Panc1 (cell line): Measurements from ENCODE around the gene BCLAF1. TPM values are rescaled to one million over a fixed set of nuclear protein-coding genes. Genes with fewer than 3 reads are reported as not detected.
"Not testable (repeated sequence)": the region's sequence is repeated elsewhere in the genome, so short reads cannot be mapped to it uniquely, and the experiment has no call there.

Experiments
- ATAC-seq: fragments of 200-7000 bp; cut with Tn5 transposase; 2 replicates; pipeline ENCODE4 v1.9.1; 2020; ENCODE audit warnings: mild to moderate bottlenecking, moderate library complexity
- BruUV-seq: library from RNA; stranded (reverse); fragments of 400-500 nt; replicated peaks from 2 replicates; lab custom pipeline; 2021; lab: Mats Ljungman, UMichigan
- CTCF ChIA-PET: fragments of 300-600 bp; sonication (Branson Sonifier 250); formaldehyde crosslinking; loops from one replicate; lab custom pipeline; 2022; ENCODE audit warnings: antibody characterized with exemption; lab: Charles Lee
- POLR2A ChIA-PET: fragments of 300-600 bp; sonication (Branson Sonifier 250); formaldehyde crosslinking; loops from one replicate; lab custom pipeline; 2022; ENCODE audit warnings: antibody characterized with exemption; lab: Charles Lee
- DNase-seq: peaks from one replicate; pipeline ENCODE4 v3.0.0-alpha.2; 2010; ENCODE audit warnings: low read depth, low spot score
- H3K27ac ChIP-seq: 2 replicates; pipeline ENCODE4 v1.5.1; 2011; ENCODE audit warnings: mild to moderate bottlenecking, low read length, inconsistent platforms
- H3K27me3 ChIP-seq: fragments of 200-500 bp; sonication (Bioruptor generic); 2 replicates; pipeline ENCODE4 v1.6.0; 2014; ENCODE audit warnings: low read length, inconsistent platforms; ENCODE audit not compliant: control insufficient read depth, insufficient read depth
- H3K36me3 ChIP-seq: fragments of 200-500 bp; sonication (Bioruptor generic); 2 replicates; pipeline ENCODE4 v1.5.1; 2014; ENCODE audit warnings: inconsistent platforms, mild to moderate bottlenecking, low read length, moderate library complexity; ENCODE audit not compliant: control insufficient read depth, insufficient read depth
- H3K4me1 ChIP-seq: 2 replicates; pipeline ENCODE4 v1.5.1; 2011; ENCODE audit warnings: inconsistent platforms, mild to moderate bottlenecking, low read length, moderate library complexity; ENCODE audit not compliant: control insufficient read depth, insufficient read depth
- H3K4me3 ChIP-seq, 2 experiments: 2 replicates each; pipeline ENCODE4 v1.5.1; 2011 to 2012; ENCODE audit warnings: low read depth in 2 of 2, low read length in 2 of 2, mild to moderate bottlenecking in 2 of 2, inconsistent platforms in 1 of 2, moderate library complexity in 1 of 2
- H3K9me3 ChIP-seq: fragments of 200-500 bp; sonication (Bioruptor generic); 2 replicates; pipeline ENCODE4 v1.5.1; 2014; ENCODE audit warnings: low read depth, mild to moderate bottlenecking, inconsistent platforms, low read length, moderate library complexity; ENCODE audit not compliant: control insufficient read depth, insufficient read depth
- CTCF ChIP-seq: fragments of 450-650 bp; IDR thresholded peaks from 2 replicates; pipeline ENCODE4 v1.5.1; 2017; ENCODE audit warnings: mild to moderate bottlenecking
- POLR2AphosphoS5 ChIP-seq: IDR thresholded peaks from 2 replicates; pipeline ENCODE4 v1.6.1; 2012; ENCODE audit warnings: mild to moderate bottlenecking, low read depth, low read length, moderate library complexity
- REST ChIP-seq, 2 experiments: IDR thresholded peaks; 2 replicates each; pipeline ENCODE4 v1.6.1; 2011 to 2012; ENCODE audit warnings: low read depth in 2 of 2, control low read depth in 1 of 2, low read length in 1 of 2, mild to moderate bottlenecking in 1 of 2, moderate library complexity in 1 of 2; ENCODE audit not compliant: insufficient read depth in 1 of 2
- SIN3A ChIP-seq: IDR thresholded peaks from 2 replicates; pipeline ENCODE4 v1.6.1; 2012; ENCODE audit warnings: low read depth, mild to moderate bottlenecking, low read length, moderate library complexity, borderline replicate concordance; ENCODE audit not compliant: insufficient read depth
- TCF7L2 ChIP-seq: IDR thresholded peaks from 2 replicates; pipeline ENCODE4 v1.6.1; 2011; ENCODE audit warnings: mild to moderate bottlenecking, low read depth, low read length, inconsistent platforms
- in situ Hi-C: cut with HindIII; loops from 2 replicates; pipeline ENCODE4 v1.10.0; 2016; ENCODE audit warnings: low sequenced_read_pairs, low pct_unique_long_range_greater_than_20kb
- intact Hi-C: fragments of 100-400 bp; cut with micrococcal nuclease; formaldehyde crosslinking; loops from one replicate; pipeline ENCODE4 v1.10.0; 2022; ENCODE audit not compliant: unreplicated experiment
- total RNA-seq: library from RNA; stranded (reverse); gene quantifications from one replicate; pipeline ENCODE4 v1.2.1, GENCODE V29; 2021; ENCODE audit not compliant: unreplicated experiment

Gene BCLAF1
- total RNA-seq, 1 experiment from 2014 or later: 151 TPM

- intact Hi-C loops (no loop called here), in situ Hi-C loops (no loop called here)
- no peak for TF ChIP-seq SIN3A
- no peak for TF ChIP-seq POLR2AphosphoS5
- no peak for TF ChIP-seq REST (IDR thresholded peaks at IDR 0.05; ENCODE audit: insufficient read depth in 1 of 2, low read depth in 2 of 2, low read length in 1 of 2)
- TF ChIP-seq TCF7L2: no peak
- no peak for TF ChIP-seq CTCF
- Histone ChIP-seq H3K27ac (no peak overlapping the region), H3K4me3 (no peak overlapping the region), H3K4me1 (no peaks in the 10 kb centered on the region), H3K9me3 (no peaks in the 10 kb centered on the region), H3K27me3 (peaks cover 3% of the 10 kb centered on the region; the same call in 1 of the 2 replicates), H3K36me3 (no peaks in the 10 kb centered on the region)
- BruUV-seq: no TSS peak
- POLR2A ChIA-PET: no interaction called here
- no peak for ATAC-seq
- no peak for DNase-seq
- CTCF ChIA-PET: no interaction called here
Observed at GRCh38 chr6:136309171-136309570, 19.5 kb upstream of the BCLAF1 start.

- H3K27ac ChIP-seq, H3K36me3 ChIP-seq, BruUV-seq, H3K4me3 ChIP-seq, DNase-seq, POLR2A ChIA-PET, H3K27me3 ChIP-seq, intact Hi-C loops, H3K4me1 ChIP-seq, H3K9me3 ChIP-seq, CTCF ChIA-PET, in situ Hi-C loops, ATAC-seq: not testable (repeated sequence)
Observed at GRCh38 chr6:136308469-136308868, 18.8 kb upstream of the BCLAF1 start.

GRCh38 chr6:136307351-136307750 lies 17.7 kb upstream of the BCLAF1 start:
- POLR2A ChIA-PET: no interaction called here
- CTCF ChIA-PET: no interaction called here
- no peaks in the 10 kb centered on the region for H3K36me3 ChIP-seq
- no TSS peak for BruUV-seq
- no peaks in the 10 kb centered on the region for H3K4me1 ChIP-seq
- in situ Hi-C loops (no loop called here), intact Hi-C loops (no loop called here)
- H3K9me3 ChIP-seq: no peaks in the 10 kb centered on the region
- DNase-seq: no peak
- no peak overlapping the region for H3K4me3 ChIP-seq
- no peak for TF ChIP-seq REST (IDR thresholded peaks at IDR 0.05; ENCODE audit: insufficient read depth in 1 of 2, low read depth in 2 of 2, low read length in 1 of 2)
- no peak for TF ChIP-seq POLR2AphosphoS5
- TF ChIP-seq TCF7L2: no peak
- no peak for TF ChIP-seq SIN3A
- TF ChIP-seq CTCF: no peak
- H3K27ac ChIP-seq: no peak overlapping the region
- no peaks in the 10 kb centered on the region; the same call in 1 of the 2 replicates for H3K27me3 ChIP-seq
- ATAC-seq: no peak
